Cardiac fibroblast (primary cell): ENCODE data around the gene TANC1.

ENCODE experiments used
- DNase-seq, 2 donors: peaks; one replicate each; pipeline versions ENCODE4 v3.0.0 to v3.0.0-alpha.2; 2010; ENCODE audit warnings: low read depth in 2 of 2
- H3K4me3 ChIP-seq, 2 donors: replicated peaks in 1 of 2; 1 replicate in 1 of 2; 2 replicates in 1 of 2; pipeline ENCODE4 v1.5.1; 2011; ENCODE audit warnings: low read depth in 2 of 2, low read length in 2 of 2, mild to moderate bottlenecking in 2 of 2, moderate library complexity in 1 of 2
- TF ChIP-seq, protein P1 (sequence below): IDR thresholded peaks from one replicate; pipeline ENCODE4 v1.5.1; 2011; ENCODE audit warnings: low read depth, mild to moderate bottlenecking, low read length, inconsistent platforms

Gene TANC1

DNA sequence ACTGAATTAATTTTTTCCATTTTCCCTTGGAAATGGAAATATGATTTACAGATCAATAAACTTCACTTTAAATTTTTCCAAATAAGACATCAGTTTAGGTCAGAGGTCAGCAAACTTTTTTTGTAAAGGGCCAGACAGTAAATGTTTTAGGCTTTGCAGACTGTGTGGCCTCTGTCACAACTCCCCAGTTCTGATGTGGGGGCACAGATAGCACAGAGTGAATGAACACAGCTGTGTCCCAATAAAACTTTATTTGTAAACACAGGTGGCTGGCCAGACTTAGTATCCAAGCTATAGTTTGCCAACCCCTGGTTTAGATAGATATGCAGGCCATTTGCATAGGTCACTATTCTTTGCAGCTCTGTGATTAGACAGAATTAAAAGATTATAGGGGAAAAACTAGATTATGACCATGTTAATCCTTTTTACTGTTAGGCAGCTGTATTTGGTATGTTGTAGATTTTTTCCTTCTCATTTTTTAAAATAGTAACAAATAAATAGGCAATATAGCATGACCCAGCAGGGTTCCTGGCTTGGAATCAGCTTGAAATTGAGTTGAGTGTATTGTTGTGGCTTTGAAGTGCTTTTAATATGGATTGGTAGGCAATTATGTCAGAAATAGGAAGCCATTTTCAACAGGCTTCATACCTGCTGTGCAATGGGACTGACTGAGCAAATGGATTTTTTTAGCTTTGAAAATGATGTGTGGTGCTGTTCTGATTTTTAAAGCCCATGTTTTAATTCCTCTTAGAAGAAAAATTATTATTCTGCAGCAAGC is 258.4 kb downstream of the TANC1 start:
- no peak overlapping the region for H3K4me3 ChIP-seq
- TF ChIP-seq, protein P1, sequence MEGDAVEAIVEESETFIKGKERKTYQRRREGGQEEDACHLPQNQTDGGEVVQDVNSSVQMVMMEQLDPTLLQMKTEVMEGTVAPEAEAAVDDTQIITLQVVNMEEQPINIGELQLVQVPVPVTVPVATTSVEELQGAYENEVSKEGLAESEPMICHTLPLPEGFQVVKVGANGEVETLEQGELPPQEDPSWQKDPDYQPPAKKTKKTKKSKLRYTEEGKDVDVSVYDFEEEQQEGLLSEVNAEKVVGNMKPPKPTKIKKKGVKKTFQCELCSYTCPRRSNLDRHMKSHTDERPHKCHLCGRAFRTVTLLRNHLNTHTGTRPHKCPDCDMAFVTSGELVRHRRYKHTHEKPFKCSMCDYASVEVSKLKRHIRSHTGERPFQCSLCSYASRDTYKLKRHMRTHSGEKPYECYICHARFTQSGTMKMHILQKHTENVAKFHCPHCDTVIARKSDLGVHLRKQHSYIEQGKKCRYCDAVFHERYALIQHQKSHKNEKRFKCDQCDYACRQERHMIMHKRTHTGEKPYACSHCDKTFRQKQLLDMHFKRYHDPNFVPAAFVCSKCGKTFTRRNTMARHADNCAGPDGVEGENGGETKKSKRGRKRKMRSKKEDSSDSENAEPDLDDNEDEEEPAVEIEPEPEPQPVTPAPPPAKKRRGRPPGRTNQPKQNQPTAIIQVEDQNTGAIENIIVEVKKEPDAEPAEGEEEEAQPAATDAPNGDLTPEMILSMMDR = no peak
- no peak for DNase-seq

DNA sequence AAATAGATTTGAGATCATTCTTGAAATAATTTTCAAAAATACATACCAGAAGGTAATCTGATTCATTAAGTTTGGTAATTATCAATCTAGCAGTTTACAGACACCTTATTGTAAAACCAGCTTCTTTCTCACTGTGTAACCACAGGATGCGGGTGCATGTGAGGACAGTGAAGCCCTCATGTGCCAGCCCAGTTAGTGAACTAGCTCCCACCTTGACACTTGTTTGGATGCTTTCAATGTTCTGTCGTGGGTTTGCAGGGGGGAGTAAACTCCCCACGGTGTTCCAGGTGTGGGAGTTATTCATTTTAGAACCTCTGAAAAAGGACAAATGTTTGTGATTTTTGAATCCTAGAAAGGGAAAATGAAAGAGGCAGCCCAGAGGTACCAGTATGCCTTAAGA is 259.0 kb downstream of the TANC1 start:
- H3K4me3 ChIP-seq = no peak overlapping the region
- no peak for DNase-seq
- TF ChIP-seq, protein P1 = no peak

DNA sequence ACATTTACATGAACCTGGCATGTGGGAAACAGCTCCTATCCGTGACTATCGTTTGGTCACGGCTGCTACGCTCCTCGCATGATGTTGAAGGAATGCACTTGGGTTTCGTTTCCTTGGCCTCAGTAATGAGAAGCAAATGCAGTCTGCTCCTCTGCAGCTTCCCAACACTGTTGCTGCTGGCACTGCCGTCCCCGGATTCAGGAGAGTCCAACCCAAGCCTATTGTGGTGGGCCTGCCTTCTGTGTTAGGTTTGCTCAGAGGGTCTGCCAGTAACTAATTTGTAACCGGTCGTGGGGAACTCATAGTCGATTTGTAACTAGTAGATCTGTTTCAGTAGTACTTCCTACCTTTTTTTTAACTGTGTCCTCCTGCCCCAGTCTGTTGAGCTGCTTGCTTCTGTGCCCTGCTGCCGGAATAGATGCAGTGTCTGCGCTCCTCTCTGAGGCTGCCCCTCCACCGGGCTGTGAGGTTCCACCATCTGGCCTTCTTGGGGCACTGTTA is 259.7 kb downstream of the TANC1 start:
- no peak for DNase-seq
- TF ChIP-seq, protein P1 = no peak
- no peak overlapping the region for H3K4me3 ChIP-seq

DNA sequence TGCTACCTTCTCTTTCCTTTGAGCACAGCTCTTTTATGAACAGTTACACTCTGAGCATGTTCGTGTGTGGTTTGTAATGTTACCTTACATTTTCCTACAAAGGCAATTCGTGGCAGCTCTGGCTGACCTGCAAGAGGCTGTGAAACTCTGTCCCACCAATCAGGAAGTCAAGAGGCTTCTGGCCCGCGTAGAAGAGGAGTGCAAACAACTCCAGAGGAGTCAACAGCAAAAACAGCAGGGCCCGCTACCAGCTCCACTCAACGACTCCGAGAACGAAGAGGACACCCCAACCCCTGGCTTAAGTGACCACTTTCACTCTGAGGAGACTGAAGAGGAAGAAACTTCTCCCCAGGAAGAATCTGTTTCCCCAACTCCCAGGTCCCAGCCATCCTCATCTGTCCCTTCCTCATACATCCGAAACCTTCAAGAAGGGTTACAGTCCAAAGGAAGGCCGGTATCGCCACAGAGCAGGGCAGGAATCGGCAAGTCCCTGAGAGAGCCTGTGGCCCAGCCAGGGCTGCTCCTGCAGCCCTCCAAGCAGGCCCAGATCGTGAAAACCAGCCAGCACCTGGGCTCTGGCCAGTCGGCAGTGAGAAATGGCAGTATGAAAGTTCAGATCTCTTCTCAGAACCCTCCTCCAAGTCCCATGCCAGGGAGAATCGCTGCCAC is 261.2 kb downstream of the TANC1 start:
- no peak overlapping the region for H3K4me3 ChIP-seq
- TF ChIP-seq, protein P1 = no peak

DNA sequence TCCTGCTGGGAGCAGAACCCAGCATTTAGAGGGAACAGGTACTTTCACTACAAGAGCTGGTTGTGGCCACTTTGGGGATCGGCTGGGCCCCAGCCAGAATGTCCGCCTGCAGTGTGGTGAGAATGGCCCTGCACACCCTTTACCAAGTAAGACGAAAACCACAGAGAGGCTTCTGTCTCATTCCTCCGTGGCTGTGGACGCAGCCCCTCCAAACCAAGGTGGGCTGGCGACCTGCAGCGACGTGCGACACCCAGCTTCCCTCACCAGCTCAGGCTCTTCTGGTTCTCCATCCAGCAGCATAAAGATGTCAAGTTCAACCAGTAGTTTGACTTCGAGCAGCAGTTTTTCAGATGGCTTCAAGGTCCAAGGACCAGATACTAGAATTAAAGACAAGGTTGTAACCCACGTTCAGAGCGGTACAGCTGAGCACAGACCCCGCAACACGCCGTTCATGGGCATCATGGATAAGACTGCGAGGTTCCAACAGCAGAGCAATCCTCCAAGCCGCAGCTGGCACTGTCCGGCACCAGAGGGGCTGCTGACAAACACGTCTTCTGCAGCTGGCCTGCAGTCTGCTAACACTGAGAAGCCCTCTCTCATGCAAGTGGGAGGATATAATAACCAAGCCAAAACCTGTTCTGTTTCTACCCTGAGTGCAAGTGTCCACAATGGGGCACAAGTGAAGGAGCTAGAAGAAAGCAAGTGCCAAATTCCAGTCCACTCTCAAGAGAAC is 261.9 kb downstream of the TANC1 start:
- TF ChIP-seq, protein P1 = no peak
- no peak overlapping the region for H3K4me3 ChIP-seq
- no peak for DNase-seq

More for the DNA sequence above, 261.2 kb downstream of the TANC1 start:
- no peak for DNase-seq

DNA sequence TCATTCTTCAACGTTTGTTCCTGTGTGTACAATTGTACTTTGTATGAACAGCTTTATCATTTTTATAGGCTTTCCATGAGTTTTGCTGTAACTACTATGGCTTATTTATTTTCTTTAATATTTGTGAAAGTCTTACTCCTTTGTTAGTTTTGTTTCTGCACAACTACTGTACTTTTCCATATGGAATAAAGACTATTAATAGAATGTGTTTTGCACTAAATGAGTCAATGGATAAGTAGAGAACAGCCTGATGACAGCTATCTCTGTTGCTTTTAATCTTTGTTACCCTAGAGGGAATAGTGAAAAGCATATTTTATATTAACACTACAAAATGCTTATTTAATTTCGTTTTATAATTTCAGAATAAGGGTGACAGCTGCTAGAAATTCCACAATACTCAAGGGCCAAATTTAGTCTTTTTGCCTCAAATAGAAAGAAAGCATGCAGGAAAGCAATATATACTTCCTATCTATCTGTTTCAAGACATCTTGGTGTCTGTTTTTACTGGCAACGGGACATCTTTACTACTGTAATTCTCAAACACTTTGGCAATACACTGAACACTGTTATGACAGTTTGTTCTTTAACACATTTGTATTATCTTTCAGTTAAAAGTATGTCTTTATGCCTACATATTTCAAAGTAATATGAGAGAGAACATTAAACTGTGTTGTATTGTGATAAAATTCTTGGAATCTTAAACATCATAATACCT is 264.2 kb downstream of the TANC1 start:
- DNase-seq = peak; percentile 12 to 17
- no peak overlapping the region for H3K4me3 ChIP-seq
- TF ChIP-seq, protein P1 = no peak
